ENCODE measurements around the gene MUCL1. TPM values are rescaled to one million over a fixed set of nuclear protein-coding genes. Genes with fewer than 3 reads are reported as not detected.

MUCL1 gene
- total RNA-seq, 1 donor from 2014 or later: not detected

DNA sequence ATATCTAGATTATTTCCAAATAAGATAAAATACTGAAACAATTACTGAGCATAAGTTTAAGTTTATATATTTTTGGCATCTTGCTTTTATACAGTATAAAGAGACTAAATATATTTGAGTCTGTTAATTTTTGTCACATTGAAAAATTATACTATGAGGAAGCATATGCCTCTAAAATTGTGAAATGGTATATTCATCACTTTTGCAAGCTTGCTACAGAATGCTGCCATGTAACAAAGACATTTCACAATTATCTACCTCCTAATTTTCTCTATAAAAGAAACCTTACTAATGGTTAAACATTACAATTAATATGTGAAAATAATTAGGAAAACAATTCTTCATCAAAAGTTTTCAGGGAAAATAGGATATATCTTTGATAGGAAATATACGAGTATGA lies 22.7 kb upstream of the MUCL1 start:
- no peak overlapping the region for H3K27ac Mint-ChIP-seq (ENCODE audit: unreplicated experiment)
- H3K9me3 Mint-ChIP-seq: no peaks in the 10 kb centered on the region
- no peaks in the 10 kb centered on the region for H3K36me3 Mint-ChIP-seq (ENCODE audit: low read depth)
- TF ChIP-seq, protein P1, sequence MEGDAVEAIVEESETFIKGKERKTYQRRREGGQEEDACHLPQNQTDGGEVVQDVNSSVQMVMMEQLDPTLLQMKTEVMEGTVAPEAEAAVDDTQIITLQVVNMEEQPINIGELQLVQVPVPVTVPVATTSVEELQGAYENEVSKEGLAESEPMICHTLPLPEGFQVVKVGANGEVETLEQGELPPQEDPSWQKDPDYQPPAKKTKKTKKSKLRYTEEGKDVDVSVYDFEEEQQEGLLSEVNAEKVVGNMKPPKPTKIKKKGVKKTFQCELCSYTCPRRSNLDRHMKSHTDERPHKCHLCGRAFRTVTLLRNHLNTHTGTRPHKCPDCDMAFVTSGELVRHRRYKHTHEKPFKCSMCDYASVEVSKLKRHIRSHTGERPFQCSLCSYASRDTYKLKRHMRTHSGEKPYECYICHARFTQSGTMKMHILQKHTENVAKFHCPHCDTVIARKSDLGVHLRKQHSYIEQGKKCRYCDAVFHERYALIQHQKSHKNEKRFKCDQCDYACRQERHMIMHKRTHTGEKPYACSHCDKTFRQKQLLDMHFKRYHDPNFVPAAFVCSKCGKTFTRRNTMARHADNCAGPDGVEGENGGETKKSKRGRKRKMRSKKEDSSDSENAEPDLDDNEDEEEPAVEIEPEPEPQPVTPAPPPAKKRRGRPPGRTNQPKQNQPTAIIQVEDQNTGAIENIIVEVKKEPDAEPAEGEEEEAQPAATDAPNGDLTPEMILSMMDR (conservative IDR thresholded peaks at IDR 0.05): no peak
- peaks cover 3% of the 10 kb centered on the region for H3K27me3 Mint-ChIP-seq (ENCODE audit: low read depth)
- H3K4me1 Mint-ChIP-seq: peaks cover 7% of the 10 kb centered on the region
- H3K4me3 Mint-ChIP-seq: no peak overlapping the region
- no peak for DNase-seq (ENCODE audit: low read depth, low spot score)

DNA sequence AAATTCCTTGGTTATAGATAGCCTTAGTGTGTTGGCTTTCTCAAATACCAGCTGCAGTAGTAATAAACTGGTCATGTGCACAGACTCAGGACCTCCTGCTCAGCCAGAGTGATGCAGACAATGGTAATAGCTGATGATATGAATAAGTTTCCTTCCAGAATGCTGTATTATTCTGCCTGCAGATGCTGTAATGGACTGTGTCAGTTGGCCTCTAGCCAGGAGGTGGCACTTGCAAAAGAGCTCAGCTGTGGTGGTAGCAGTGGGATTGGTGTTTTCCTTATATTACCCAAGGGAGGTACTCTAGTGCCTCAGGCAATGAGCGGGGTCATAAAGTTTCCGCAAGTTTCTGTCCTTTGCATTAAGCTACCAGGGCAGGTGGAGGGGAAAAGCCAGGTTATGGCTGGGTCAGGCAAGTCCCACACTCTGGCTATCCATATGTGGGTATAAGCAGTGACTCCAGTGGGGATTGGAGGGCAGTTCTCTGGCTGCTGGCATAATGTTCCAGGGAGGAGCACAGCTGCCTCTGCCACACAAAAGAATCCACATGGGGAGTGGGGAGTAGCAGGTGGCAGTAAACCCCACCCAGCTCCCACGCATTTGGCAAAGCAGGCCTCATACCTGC lies 14.0 kb upstream of the MUCL1 start:
- TF ChIP-seq, protein P1 (conservative IDR thresholded peaks at IDR 0.05): no peak
- peaks cover 8% of the 10 kb centered on the region for H3K9me3 Mint-ChIP-seq

DNA sequence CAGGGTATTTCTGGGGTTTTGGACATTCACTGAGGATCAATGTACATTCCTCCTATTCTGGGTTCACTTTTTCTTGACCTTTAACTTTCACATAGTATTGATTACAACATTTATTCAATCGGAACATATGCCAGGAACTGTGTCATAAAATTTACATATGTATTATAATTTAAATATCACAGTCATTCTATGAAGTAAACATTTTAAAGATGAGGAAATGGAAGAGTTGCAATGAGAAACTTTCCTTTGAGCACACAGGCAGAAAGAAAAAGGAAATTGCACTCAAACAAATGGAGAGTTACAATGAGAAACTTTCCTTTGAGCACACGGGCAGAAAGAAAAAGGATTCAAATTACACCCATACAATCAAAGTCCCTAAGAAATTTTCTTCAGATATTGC lies 3.1 kb downstream of the MUCL1 start:
- Mint-ChIP-seq H3K4me1 (peaks cover 9% of the 10 kb centered on the region), H3K27ac (ENCODE audit: unreplicated experiment) (no peak overlapping the region), H3K9me3 (no peaks in the 10 kb centered on the region), H3K27me3 (ENCODE audit: low read depth) (peaks cover 11% of the 10 kb centered on the region), H3K4me3 (no peak overlapping the region), H3K36me3 (ENCODE audit: low read depth) (no peaks in the 10 kb centered on the region)
- DNase-seq (ENCODE audit: low read depth, low spot score): no peak
- TF ChIP-seq, protein P1 (conservative IDR thresholded peaks at IDR 0.05): no peak

More for the DNA sequence above, 14.0 kb upstream of the MUCL1 start:
- peaks cover 3% of the 10 kb centered on the region for H3K27me3 Mint-ChIP-seq (ENCODE audit: low read depth)
- no peak for DNase-seq (ENCODE audit: low read depth, low spot score)
- no peak overlapping the region for H3K4me3 Mint-ChIP-seq
- no peak overlapping the region for H3K27ac Mint-ChIP-seq (ENCODE audit: unreplicated experiment)
- peaks cover 4% of the 10 kb centered on the region for H3K36me3 Mint-ChIP-seq (ENCODE audit: low read depth)
- no peaks in the 10 kb centered on the region for H3K4me1 Mint-ChIP-seq

DNA sequence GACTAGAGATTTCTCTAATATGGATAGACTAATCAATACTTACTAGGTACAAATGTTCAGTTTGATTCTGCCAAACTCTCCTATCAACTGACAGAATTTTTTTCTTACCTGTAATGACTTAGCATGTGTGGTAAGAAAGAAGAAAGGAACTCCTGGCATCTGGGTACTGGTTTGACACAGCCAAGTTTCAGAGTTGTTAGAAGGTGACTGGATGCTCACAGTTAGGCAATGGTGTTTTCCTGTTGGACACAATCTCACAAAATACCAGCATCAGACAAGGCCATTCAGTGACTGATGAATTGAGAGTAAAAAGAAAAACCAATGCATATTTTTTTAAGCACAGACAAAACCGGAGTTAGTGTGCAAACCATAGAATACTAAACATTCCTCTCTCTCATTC lies 4.2 kb downstream of the MUCL1 start:
- H3K9me3 Mint-ChIP-seq: no peaks in the 10 kb centered on the region
- peaks cover 9% of the 10 kb centered on the region for H3K4me1 Mint-ChIP-seq
- H3K4me3 Mint-ChIP-seq: no peak overlapping the region
- no peak for DNase-seq (ENCODE audit: low read depth, low spot score)
- peaks cover 14% of the 10 kb centered on the region for H3K27me3 Mint-ChIP-seq (ENCODE audit: low read depth)
- TF ChIP-seq, protein P1 (conservative IDR thresholded peaks at IDR 0.05): no peak
- H3K36me3 Mint-ChIP-seq (ENCODE audit: low read depth): no peaks in the 10 kb centered on the region
- no peak overlapping the region for H3K27ac Mint-ChIP-seq (ENCODE audit: unreplicated experiment)

DNA sequence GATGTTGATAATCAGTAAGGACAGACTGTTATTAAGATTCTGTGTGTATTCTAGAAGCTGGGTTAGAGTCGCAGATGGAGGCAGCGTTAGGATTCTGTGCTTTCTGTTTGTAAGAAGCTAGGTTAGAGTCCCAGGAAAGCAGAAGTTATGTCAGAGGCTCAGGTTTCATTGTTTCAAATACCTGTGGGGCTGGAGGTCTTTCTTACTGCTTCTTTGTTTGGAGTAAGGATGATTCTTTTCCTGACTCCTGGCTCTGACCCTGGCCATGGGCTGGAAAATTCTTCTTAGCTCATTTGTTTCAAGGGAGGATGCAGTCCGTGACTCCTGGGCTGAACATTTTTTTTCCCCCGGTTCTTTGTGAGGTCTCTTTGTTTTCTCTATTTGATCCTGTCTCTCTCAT lies 5.2 kb downstream of the MUCL1 start:
- Mint-ChIP-seq H3K27me3 (ENCODE audit: low read depth) (peaks cover 14% of the 10 kb centered on the region), H3K4me1 (peaks cover 9% of the 10 kb centered on the region), H3K27ac (ENCODE audit: unreplicated experiment) (peak overlapping the region; percentile 15), H3K36me3 (ENCODE audit: low read depth) (no peaks in the 10 kb centered on the region), H3K9me3 (no peaks in the 10 kb centered on the region), H3K4me3 (no peak overlapping the region)
- TF ChIP-seq, protein P1 (conservative IDR thresholded peaks at IDR 0.05): no peak
- DNase-seq (ENCODE audit: low read depth, low spot score): no peak

Data from neural crest cell (in vitro differentiated cells).